Hindlimb muscle (tissue), 1 donor: Measurements from ENCODE around the gene RBMS2. TPM values are rescaled to one million over a fixed set of nuclear protein-coding genes. Genes with fewer than 3 reads are reported as not detected.
"Not testable (repeated sequence)": the region's sequence is repeated elsewhere in the genome, so short reads cannot be mapped to it uniquely, and the experiment has no call there.

ENCODE experiments used
- DNase-seq: peaks from one replicate; pipeline ENCODE4 v3.0.0-alpha.2; 2013
- polyA plus RNA-seq: library from polyadenylated mRNA; unstranded; fragments of 120-200 nt; gene quantifications from one replicate; pipeline ENCODE4 v1.2.1, GENCODE V29; 2013; ENCODE audit not compliant: insufficient read length

Gene RBMS2
- polyA plus RNA-seq, 1 donor: 17.8 TPM

GRCh38 chr12:56518570-56518969 lies 3.0 kb upstream of the RBMS2 start:
- no peak for DNase-seq

GRCh38 chr12:56520048-56520447 lies 1.6 kb upstream of the RBMS2 start:
- DNase-seq: no peak

- no peak for DNase-seq
These were observed 1.1 kb upstream of the RBMS2 start for GRCh38 chr12:56520506-56520905.

- no peak for DNase-seq
These were observed 421 bp upstream of the RBMS2 start for GRCh38 chr12:56521209-56521589.

- peak; percentile 32 for DNase-seq
These were observed 982 bp downstream of the RBMS2 start for GRCh38 chr12:56522411-56523193.

GRCh38 chr12:56528846-56529245 lies 7.2 kb downstream of the RBMS2 start:
- no peak for DNase-seq

GRCh38 chr12:56529656-56530055 lies 8.0 kb downstream of the RBMS2 start:
- no peak for DNase-seq

GRCh38 chr12:56530390-56531055 lies 8.9 kb downstream of the RBMS2 start:
- no peak for DNase-seq

GRCh38 chr12:56537546-56537945 lies 15.9 kb downstream of the RBMS2 start:
- no peak for DNase-seq

GRCh38 chr12:56541631-56542030 lies 20.0 kb downstream of the RBMS2 start:
- DNase-seq: peak; percentile 30

- no peak for DNase-seq
These were observed 20.5 kb downstream of the RBMS2 start for GRCh38 chr12:56542164-56542563.

- no peak for DNase-seq
These were observed 23.5 kb downstream of the RBMS2 start for GRCh38 chr12:56545023-56545604.

- DNase-seq: no peak
These were observed 25.1 kb downstream of the RBMS2 start for GRCh38 chr12:56546680-56547079.

GRCh38 chr12:56551070-56551469 lies 29.4 kb downstream of the RBMS2 start:
- no peak for DNase-seq

- DNase-seq: peak; percentile 97
These were observed 44.0 kb downstream of the RBMS2 start for GRCh38 chr12:56565510-56566101.

- no peak for DNase-seq
These were observed 46.5 kb downstream of the RBMS2 start for GRCh38 chr12:56568146-56568545.

- DNase-seq: peak; percentile 83
These were observed 49.5 kb downstream of the RBMS2 start for GRCh38 chr12:56571121-56571520.

- DNase-seq: no peak
These were observed 50.7 kb downstream of the RBMS2 start for GRCh38 chr12:56572288-56572687.

GRCh38 chr12:56574210-56574609 lies 52.6 kb downstream of the RBMS2 start:
- DNase-seq: no peak

- not testable (repeated sequence) for DNase-seq
These were observed 55.6 kb downstream of the RBMS2 start for GRCh38 chr12:56577248-56577647.

- DNase-seq: no peak
These were observed 57.4 kb downstream of the RBMS2 start for GRCh38 chr12:56578983-56579546.

- no peak for DNase-seq
These were observed 60.0 kb downstream of the RBMS2 start for GRCh38 chr12:56581418-56582145.
